Measurements from ENCODE around the gene CLDN1.

GRCh38 chr3:190369668-190370295 lies 47.5 kb upstream of the CLDN1 start:
- TF ChIP-seq CTCF (IDR thresholded peaks at IDR 0.05) (no peak), ZFX (IDR thresholded peaks at IDR 0.05; ENCODE audit: borderline replicate concordance) (no peak)
